ENCODE data around the gene DUS3L. TPM values are rescaled to one million over a fixed set of nuclear protein-coding genes. Genes with fewer than 3 reads are reported as not detected.
A peak's percentile ranks its signal among the peaks of the same experiment; 100 is the strongest.

DUS3L gene
- total RNA-seq, 2 experiments from 2014 or later: 38.3 to 42.1 TPM

GRCh38 chr19:5814852-5815246 is 23.9 kb upstream of the DUS3L start:
- Mint-ChIP-seq H3K4me1 (no peaks in the 10 kb centered on the region), H3K4me3 (no peak overlapping the region), H3K9me3 (no peaks in the 10 kb centered on the region), H3K36me3 (ENCODE audit: low read depth) (no peaks in the 10 kb centered on the region), H3K27ac (no peak overlapping the region), H3K27me3 (peaks cover 7% of the 10 kb centered on the region)
- POLR2A ChIA-PET: no interaction called here
- no peak for DNase-seq
- CTCF ChIA-PET: no interaction called here

GRCh38 chr19:5814123-5814851 is 23.3 kb upstream of the DUS3L start:
- POLR2A ChIA-PET: interaction anchor here (1.5 kb wide), 1 partner anchor 14 kb away, joined by 5 read pairs; no protein-coding TSS in a partner anchor
- no peak overlapping the region for H3K4me3 Mint-ChIP-seq
- DNase-seq: no peak

GRCh38 chr19:5811117-5811516 is 20.2 kb upstream of the DUS3L start:
- ChIA-PET POLR2A (no interaction called here), CTCF (no interaction called here)
- H3K9me3 Mint-ChIP-seq: no peaks in the 10 kb centered on the region
- no peaks in the 10 kb centered on the region for H3K4me1 Mint-ChIP-seq
- no peak overlapping the region for H3K27ac Mint-ChIP-seq
- no peaks in the 10 kb centered on the region for H3K36me3 Mint-ChIP-seq (ENCODE audit: low read depth)
- H3K27me3 Mint-ChIP-seq: peaks cover 15% of the 10 kb centered on the region
- DNase-seq: no peak
- no peak overlapping the region for H3K4me3 Mint-ChIP-seq

More at GRCh38 chr19:5814123-5814851, 23.3 kb upstream of the DUS3L start:
- Mint-ChIP-seq H3K36me3 (ENCODE audit: low read depth) (no peaks in the 10 kb centered on the region), H3K27ac (no peak overlapping the region), H3K27me3 (peaks cover 7% of the 10 kb centered on the region), H3K4me1 (no peaks in the 10 kb centered on the region), H3K9me3 (no peaks in the 10 kb centered on the region)
- CTCF ChIA-PET: interaction anchor here (1.2 kb wide), 1 partner anchor 10 kb away, joined by 6 read pairs; no protein-coding TSS in a partner anchor

- ChIA-PET CTCF (interaction anchor here (0.6 kb wide), 1 partner anchor 15 kb away, joined by 3 read pairs; no protein-coding TSS in a partner anchor), POLR2A (interaction anchor here (0.6 kb wide), 1 partner anchor 68 kb away, joined by 3 read pairs; no protein-coding TSS in a partner anchor)
- H3K9me3 Mint-ChIP-seq: no peaks in the 10 kb centered on the region
- no peak overlapping the region for H3K27ac Mint-ChIP-seq
- no peaks in the 10 kb centered on the region for H3K36me3 Mint-ChIP-seq (ENCODE audit: low read depth)
- peaks cover 3% of the 10 kb centered on the region for H3K4me1 Mint-ChIP-seq
- DNase-seq: no peak
- no peak overlapping the region for H3K4me3 Mint-ChIP-seq
- peaks cover 21% of the 10 kb centered on the region for H3K27me3 Mint-ChIP-seq
Measured at GRCh38 chr19:5809469-5809868, 18.5 kb upstream of the DUS3L start.

GRCh38 chr19:5809053-5809452 is 18.1 kb upstream of the DUS3L start:
- ChIA-PET CTCF (no interaction called here), POLR2A (interaction anchor here (0.6 to 1.5 kb wide), 3 partner anchors 11 to 68 kb away, joined by 3 to 9 read pairs (median 3); no protein-coding TSS in a partner anchor)
- peaks cover 7% of the 10 kb centered on the region for H3K4me1 Mint-ChIP-seq
- H3K36me3 Mint-ChIP-seq (ENCODE audit: low read depth): no peaks in the 10 kb centered on the region
- peaks cover 25% of the 10 kb centered on the region for H3K27me3 Mint-ChIP-seq
- H3K4me3 Mint-ChIP-seq: no peak overlapping the region
- H3K27ac Mint-ChIP-seq: no peak overlapping the region
- no peaks in the 10 kb centered on the region for H3K9me3 Mint-ChIP-seq
- no peak for DNase-seq

GRCh38 chr19:5808120-5808816 is 17.3 kb upstream of the DUS3L start:
- Mint-ChIP-seq H3K9me3 (no peaks in the 10 kb centered on the region), H3K36me3 (ENCODE audit: low read depth) (no peaks in the 10 kb centered on the region), H3K27ac (no peak overlapping the region), H3K4me3 (no peak overlapping the region), H3K4me1 (peaks cover 14% of the 10 kb centered on the region), H3K27me3 (peaks cover 28% of the 10 kb centered on the region)
- ChIA-PET POLR2A (interaction anchor here (1.0 to 1.5 kb wide), 3 partner anchors 10 to 96 kb away, joined by 3 to 9 read pairs (median 3); partner anchors contain the start of gene NDUFA11), CTCF (no interaction called here)
- DNase-seq: no peak

GRCh38 chr19:5806905-5807304 is 15.9 kb upstream of the DUS3L start:
- Mint-ChIP-seq H3K27me3 (peaks cover 32% of the 10 kb centered on the region), H3K36me3 (ENCODE audit: low read depth) (no peaks in the 10 kb centered on the region), H3K4me3 (no peak overlapping the region), H3K27ac (no peak overlapping the region), H3K4me1 (peaks cover 21% of the 10 kb centered on the region), H3K9me3 (no peaks in the 10 kb centered on the region)
- CTCF ChIA-PET: interaction anchor here (1.3 kb wide), 1 partner anchor 161 kb away, joined by 3 read pairs; no protein-coding TSS in a partner anchor
- DNase-seq: no peak
- POLR2A ChIA-PET: interaction anchor here (1.2 kb wide), 1 partner anchor 22 kb away, joined by 3 read pairs; no protein-coding TSS in a partner anchor

- no peak for DNase-seq
- Mint-ChIP-seq H3K36me3 (ENCODE audit: low read depth) (no peaks in the 10 kb centered on the region), H3K27me3 (peaks cover 34% of the 10 kb centered on the region), H3K4me3 (no peak overlapping the region), H3K4me1 (peaks cover 23% of the 10 kb centered on the region), H3K27ac (no peak overlapping the region), H3K9me3 (no peaks in the 10 kb centered on the region)
- POLR2A ChIA-PET: interaction anchor here (1.2 kb wide), 1 partner anchor 23 kb away, joined by 3 read pairs; no protein-coding TSS in a partner anchor
- CTCF ChIA-PET: interaction anchor here (1.3 kb wide), 1 partner anchor 162 kb away, joined by 3 read pairs; no protein-coding TSS in a partner anchor
Measured at GRCh38 chr19:5806133-5806489, 15.1 kb upstream of the DUS3L start.

GRCh38 chr19:5805462-5806132 is 14.6 kb upstream of the DUS3L start:
- peaks cover 35% of the 10 kb centered on the region for H3K27me3 Mint-ChIP-seq
- H3K4me1 Mint-ChIP-seq: peaks cover 23% of the 10 kb centered on the region
- CTCF ChIA-PET: no interaction called here
- H3K9me3 Mint-ChIP-seq: no peaks in the 10 kb centered on the region
- H3K27ac Mint-ChIP-seq: no peak overlapping the region
- POLR2A ChIA-PET: interaction anchor here (1.2 kb wide), 1 partner anchor 23 kb away, joined by 3 read pairs; no protein-coding TSS in a partner anchor
- H3K36me3 Mint-ChIP-seq (ENCODE audit: low read depth): no peaks in the 10 kb centered on the region
- H3K4me3 Mint-ChIP-seq: no peak overlapping the region
- DNase-seq: peak; percentile 52

GRCh38 chr19:5804516-5805461 is 13.8 kb upstream of the DUS3L start, which contains the start of gene NRTN:
NRTN (plus strand) TSS chr19:5805067; CDS start chr19:5824166, 19,099 bp downstream.
- ChIA-PET POLR2A (interaction anchor here (0.9 to 2.3 kb wide), 6 partner anchors 9 to 218 kb away, joined by 3 to 30 read pairs (median 4); partner anchors contain the start of genes NDUFA11 and VMAC), CTCF (interaction anchor here (0.5 to 2.3 kb wide), 49 partner anchors 9 to 894 kb away, joined by 3 to 58 read pairs (median 4); partner anchors contain the start of genes ALKBH7, CATSPERD, DUS3L and FUT6)
- Mint-ChIP-seq H3K27ac (no peak within 1 kb of the TSS), H3K36me3 (ENCODE audit: low read depth) (no peaks in the 10 kb centered on the region), H3K9me3 (no peaks in the 10 kb centered on the region), H3K27me3 (peaks cover 36% of the 10 kb centered on the region), H3K4me3 (peak within 1 kb of the TSS; percentile 63), H3K4me1 (peaks cover 23% of the 10 kb centered on the region)
- peak; percentile 47 for DNase-seq

- POLR2A ChIA-PET: interaction anchor here (0.9 to 2.3 kb wide), 6 partner anchors 8 to 218 kb away, joined by 3 to 30 read pairs (median 4); partner anchors contain the start of genes NDUFA11 and VMAC
- Mint-ChIP-seq H3K27ac (no peak overlapping the region), H3K36me3 (ENCODE audit: low read depth) (no peaks in the 10 kb centered on the region)
Measured at GRCh38 chr19:5803752-5804515, 13.0 kb upstream of the DUS3L start.

More at GRCh38 chr19:5803752-5804515, 13.0 kb upstream of the DUS3L start:
- H3K4me1 Mint-ChIP-seq: peaks cover 23% of the 10 kb centered on the region
- H3K9me3 Mint-ChIP-seq: no peaks in the 10 kb centered on the region
- CTCF ChIA-PET: interaction anchor here (0.5 to 2.3 kb wide), 52 partner anchors 8 to 893 kb away, joined by 3 to 58 read pairs (median 4); partner anchors contain the start of genes ALKBH7, CATSPERD, CLPP and DUS3L
- H3K27me3 Mint-ChIP-seq: peaks cover 38% of the 10 kb centered on the region
- H3K4me3 Mint-ChIP-seq: peak overlapping the region; percentile 63
- peak; percentile 94 for DNase-seq

All from activated CD4-positive, alpha-beta memory T cell treated with anti-CD3 and anti-CD28 coated beads, Interleukin-2, amount 10 ng/mL, durations not matched to agents 7 days and 5 days (primary cell).